ENCODE measurements around the gene TRIM50.
"Not testable (repeated sequence)": the region's sequence is repeated elsewhere in the genome, so short reads cannot be mapped to it uniquely, and the experiment has no call there.

The TRIM50 gene

GRCh38 chr7:73308074-73308664 lies 19.7 kb downstream of the TRIM50 start:
- TF ChIP-seq CTCF (IDR thresholded peaks at IDR 0.05; ENCODE audit: insufficient read depth, low read depth, low read length, missing control alignments), result no peak
- peak overlapping the region; percentile 64 for H3K4me3 ChIP-seq (ENCODE audit: low read length)
- peak; percentile 24 for DNase-seq (ENCODE audit: low read depth)

GRCh38 chr7:73307436-73307835 lies 20.4 kb downstream of the TRIM50 start:
- no peak overlapping the region for H3K4me3 ChIP-seq (ENCODE audit: low read length)
- TF ChIP-seq CTCF (IDR thresholded peaks at IDR 0.05; ENCODE audit: insufficient read depth, low read depth, low read length, missing control alignments), result no peak
- no peak for DNase-seq (ENCODE audit: low read depth)

GRCh38 chr7:73304612-73305387 lies 23.1 kb downstream of the TRIM50 start:
- DNase-seq (ENCODE audit: low read depth); H3K4me3 ChIP-seq (ENCODE audit: low read length): not testable (repeated sequence)

GRCh38 chr7:73304071-73304470 lies 23.8 kb downstream of the TRIM50 start:
- H3K4me3 ChIP-seq (ENCODE audit: low read length), result no peak overlapping the region
- no peak for DNase-seq (ENCODE audit: low read depth)
- no peak for TF ChIP-seq CTCF (IDR thresholded peaks at IDR 0.05; ENCODE audit: insufficient read depth, low read depth, low read length, missing control alignments)

GRCh38 chr7:73303546-73303945 lies 24.3 kb downstream of the TRIM50 start:
- H3K4me3 ChIP-seq (ENCODE audit: low read length), result no peak overlapping the region
- no peak for DNase-seq (ENCODE audit: low read depth)
- no peak for TF ChIP-seq CTCF (IDR thresholded peaks at IDR 0.05; ENCODE audit: insufficient read depth, low read depth, low read length, missing control alignments)

GRCh38 chr7:73302846-73303245 lies 25.0 kb downstream of the TRIM50 start:
- H3K4me3 ChIP-seq (ENCODE audit: low read length); DNase-seq (ENCODE audit: low read depth): not testable (repeated sequence)

- H3K4me3 ChIP-seq (ENCODE audit: low read length); DNase-seq (ENCODE audit: low read depth): not testable (repeated sequence)
Measured at GRCh38 chr7:73301108-73301507, 26.8 kb downstream of the TRIM50 start.

GRCh38 chr7:73299812-73300211 lies 28.1 kb downstream of the TRIM50 start:
- DNase-seq (ENCODE audit: low read depth); H3K4me3 ChIP-seq (ENCODE audit: low read length): not testable (repeated sequence)

GRCh38 chr7:73297706-73298105 lies 30.2 kb downstream of the TRIM50 start:
- not testable (repeated sequence) for H3K4me3 ChIP-seq (ENCODE audit: low read length); DNase-seq (ENCODE audit: low read depth)

- not testable (repeated sequence) for H3K4me3 ChIP-seq (ENCODE audit: low read length); DNase-seq (ENCODE audit: low read depth)
Measured at GRCh38 chr7:73297235-73297634, 30.6 kb downstream of the TRIM50 start.

- not testable (repeated sequence) for H3K4me3 ChIP-seq (ENCODE audit: low read length); DNase-seq (ENCODE audit: low read depth)
Measured at GRCh38 chr7:73277210-73277609, 50.7 kb downstream of the TRIM50 start.

GRCh38 chr7:73267813-73268212 lies 60.1 kb downstream of the TRIM50 start:
- H3K4me3 ChIP-seq (ENCODE audit: low read length); DNase-seq (ENCODE audit: low read depth): not testable (repeated sequence)

- not testable (repeated sequence) for H3K4me3 ChIP-seq (ENCODE audit: low read length); DNase-seq (ENCODE audit: low read depth)
Measured at GRCh38 chr7:73266719-73267368, 61.0 kb downstream of the TRIM50 start.

Measured in epithelial cell of esophagus (primary cell).